ENCODE data around the gene ECT2L.

ECT2L gene

GRCh38 chr6:138776659-138777058 is 19.2 kb upstream of the ECT2L start:
- H4K8ac ChIP-seq (ENCODE audit: low read depth, low read length) = no peak overlapping the region
- H2AK5ac ChIP-seq (ENCODE audit: low read depth, low read length) = no peak overlapping the region
- no CpG with 5 or more reads among the region's 1 CpG for WGBS, 2 donors (ENCODE audit: extremely low coverage in 2 of 2, insufficient read length in 2 of 2, insufficient replicate concordance in 1 of 2)
- H3K79me1 ChIP-seq (ENCODE audit: low read depth, low read length) = peaks cover 2% of the 10 kb centered on the region
- no peak overlapping the region for H2BK5ac ChIP-seq (ENCODE audit: low read length)
- H2BK12ac ChIP-seq (ENCODE audit: low read length) = no peak overlapping the region
- H3K36me3 ChIP-seq (replicated peaks in 1 of 2; ENCODE audit: control insufficient read depth in 2 of 2, insufficient read depth in 2 of 2, low read length in 2 of 2) = peaks cover 0 to 8% of the 10 kb centered on the region in 2 donors
- H3K4me2 ChIP-seq (ENCODE audit: insufficient read depth, low read length, poor library complexity, severe bottlenecking) = no peak overlapping the region
- H3K4me3 ChIP-seq (ENCODE audit: low read length in 2 of 2) = no peak overlapping the region
- no peak overlapping the region for H2BK120ac ChIP-seq (ENCODE audit: low read depth, low read length)
- peaks cover 4 to 7% of the 10 kb centered on the region in 2 donors for H3K4me1 ChIP-seq (ENCODE audit: control insufficient read depth in 2 of 2, insufficient read depth in 1 of 2, low read depth in 1 of 2, low read length in 2 of 2)
- no peak overlapping the region for H2AFZ ChIP-seq (ENCODE audit: low read length)
- no peak overlapping the region for H3K23ac ChIP-seq (ENCODE audit: low read depth, low read length, poor library complexity)
- no peak overlapping the region for H3K18ac ChIP-seq (ENCODE audit: low read length)
- H3K9ac ChIP-seq (ENCODE audit: low read depth, low read length, poor library complexity) = no peak overlapping the region
- no peak overlapping the region for H2BK15ac ChIP-seq (ENCODE audit: low read length)
- no peak for DNase-seq (ENCODE audit: low spot score)
- no peaks in the 10 kb centered on the region for H3K27me3 ChIP-seq (ENCODE audit: control insufficient read depth in 3 of 3, insufficient read depth in 3 of 3, low read depth in 1 of 3, low read length in 3 of 3)
- no peak overlapping the region for H3K4ac ChIP-seq (ENCODE audit: low read length)
- H3K27ac ChIP-seq (replicated peaks; ENCODE audit: low read length) = no peak overlapping the region
- H4K91ac ChIP-seq (ENCODE audit: low read depth, low read length, poor library complexity) = no peak overlapping the region
- no peak overlapping the region for H3K14ac ChIP-seq (ENCODE audit: low read length)
- H3K9me3 ChIP-seq (replicated peaks in 1 of 2; ENCODE audit: control insufficient read depth in 2 of 2, insufficient read depth in 1 of 2, low read depth in 1 of 2, low read length in 2 of 2) = no peaks in the 10 kb centered on the region

DNA sequence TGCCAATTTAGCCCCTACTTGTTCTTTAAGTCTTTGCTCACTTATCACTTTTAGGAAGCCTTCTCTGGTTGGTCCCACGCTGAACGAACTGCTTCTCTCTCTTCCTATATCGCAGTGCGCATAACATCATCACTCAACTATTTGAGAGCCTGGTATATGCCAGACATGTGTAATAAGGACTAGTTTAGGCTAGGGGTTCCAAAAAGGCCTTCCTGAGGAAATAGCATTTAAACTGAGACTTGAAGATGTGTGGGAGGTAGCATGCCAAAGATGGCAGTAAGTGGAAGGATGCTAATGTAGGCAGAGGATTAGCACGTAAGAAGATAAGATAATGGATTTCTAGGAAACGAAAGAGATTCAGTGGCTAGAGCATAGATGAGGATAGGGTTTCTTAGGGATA is 17.6 kb upstream of the ECT2L start:
- Histone ChIP-seq H2BK15ac (ENCODE audit: low read length) (no peak overlapping the region), H2BK12ac (ENCODE audit: low read length) (no peak overlapping the region), H3K9me3 (replicated peaks in 1 of 2; ENCODE audit: control insufficient read depth in 2 of 2, insufficient read depth in 1 of 2, low read depth in 1 of 2, low read length in 2 of 2) (no peaks in the 10 kb centered on the region), H3K27me3 (ENCODE audit: control insufficient read depth in 3 of 3, insufficient read depth in 3 of 3, low read depth in 1 of 3, low read length in 3 of 3) (no peaks in the 10 kb centered on the region), H3K4me2 (ENCODE audit: insufficient read depth, low read length, poor library complexity, severe bottlenecking) (no peak overlapping the region), H3K23ac (ENCODE audit: low read depth, low read length, poor library complexity) (no peak overlapping the region), H3K9ac (ENCODE audit: low read depth, low read length, poor library complexity) (no peak overlapping the region), H4K91ac (ENCODE audit: low read depth, low read length, poor library complexity) (no peak overlapping the region), H2BK5ac (ENCODE audit: low read length) (no peak overlapping the region), H3K79me1 (ENCODE audit: low read depth, low read length) (peaks cover 2% of the 10 kb centered on the region), H3K4ac (ENCODE audit: low read length) (no peak overlapping the region), H3K18ac (ENCODE audit: low read length) (no peak overlapping the region), H2AK5ac (ENCODE audit: low read depth, low read length) (no peak overlapping the region), H3K14ac (ENCODE audit: low read length) (no peak overlapping the region), H2AFZ (ENCODE audit: low read length) (no peak overlapping the region), H4K8ac (ENCODE audit: low read depth, low read length) (no peak overlapping the region), H3K36me3 (replicated peaks in 1 of 2; ENCODE audit: control insufficient read depth in 2 of 2, insufficient read depth in 2 of 2, low read length in 2 of 2) (peaks cover 0 to 22% of the 10 kb centered on the region in 2 donors), H3K27ac (replicated peaks; ENCODE audit: low read length) (no peak overlapping the region), H3K4me1 (ENCODE audit: control insufficient read depth in 2 of 2, insufficient read depth in 1 of 2, low read depth in 1 of 2, low read length in 2 of 2) (peaks cover 2 to 4% of the 10 kb centered on the region in 2 donors), H2BK120ac (ENCODE audit: low read depth, low read length) (no peak overlapping the region), H3K4me3 (ENCODE audit: low read length in 2 of 2) (no peak overlapping the region)
- no CpG with 5 or more reads among the region's 6 CpGs for WGBS, 2 donors (ENCODE audit: extremely low coverage in 2 of 2, insufficient read length in 2 of 2, insufficient replicate concordance in 1 of 2)
- DNase-seq (ENCODE audit: low spot score) = no peak

DNA sequence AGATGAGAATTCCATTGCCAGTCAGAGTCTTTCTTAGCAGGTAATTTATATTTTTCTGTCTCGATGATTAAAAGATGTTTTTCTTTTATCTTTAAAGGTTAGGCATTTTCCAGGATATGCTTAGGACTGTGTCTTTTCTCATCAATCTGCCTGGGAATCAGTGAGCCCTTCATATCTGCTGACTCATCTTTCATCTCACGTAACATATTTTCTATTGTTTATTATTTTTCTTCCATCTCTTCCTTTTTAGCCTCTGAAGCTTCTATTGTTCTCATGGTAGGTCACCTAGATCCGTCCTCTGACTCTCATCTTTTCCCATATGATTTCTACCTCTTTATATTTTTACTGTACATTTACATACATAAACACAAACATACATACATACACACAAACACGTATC is 13.6 kb upstream of the ECT2L start:
- H2AK5ac ChIP-seq (ENCODE audit: low read depth, low read length) = no peak overlapping the region
- no CpG with 5 or more reads among the region's 4 CpGs for WGBS, 2 donors (ENCODE audit: extremely low coverage in 2 of 2, insufficient read length in 2 of 2, insufficient replicate concordance in 1 of 2)
- no peak overlapping the region for H3K18ac ChIP-seq (ENCODE audit: low read length)

DNA sequence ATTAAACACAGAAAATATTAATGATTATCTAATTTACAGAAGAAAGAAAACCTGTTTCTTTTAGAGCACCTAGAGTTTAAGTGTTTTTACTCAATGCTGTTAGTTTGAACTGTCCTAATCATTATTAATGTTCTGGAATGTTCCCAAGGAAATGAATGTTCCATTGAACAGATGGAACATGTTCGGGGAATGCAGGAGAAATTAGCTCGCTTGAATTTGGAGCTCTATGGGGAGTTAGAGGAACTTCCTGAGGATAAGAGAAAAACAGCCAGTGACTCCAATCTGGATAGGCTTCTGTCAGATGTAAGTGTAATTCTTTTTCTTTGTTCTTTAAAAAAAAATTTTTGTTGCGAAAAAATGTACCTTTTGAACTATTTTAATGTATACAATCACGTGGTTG is 10.8 kb upstream of the ECT2L start:
- Histone ChIP-seq H3K9ac (ENCODE audit: low read depth, low read length, poor library complexity) (no peak overlapping the region), H3K36me3 (replicated peaks in 1 of 2; ENCODE audit: control insufficient read depth in 2 of 2, insufficient read depth in 2 of 2, low read length in 2 of 2) (peaks cover 0 to 33% of the 10 kb centered on the region in 2 donors), H4K8ac (ENCODE audit: low read depth, low read length) (no peak overlapping the region), H3K14ac (ENCODE audit: low read length) (no peak overlapping the region), H2BK15ac (ENCODE audit: low read length) (no peak overlapping the region), H3K9me3 (replicated peaks in 1 of 2; ENCODE audit: control insufficient read depth in 2 of 2, insufficient read depth in 1 of 2, low read depth in 1 of 2, low read length in 2 of 2) (no peaks in the 10 kb centered on the region), H3K23ac (ENCODE audit: low read depth, low read length, poor library complexity) (no peak overlapping the region), H3K18ac (ENCODE audit: low read length) (no peak overlapping the region), H2AK5ac (ENCODE audit: low read depth, low read length) (no peak overlapping the region), H3K4me2 (ENCODE audit: insufficient read depth, low read length, poor library complexity, severe bottlenecking) (no peak overlapping the region), H2BK120ac (ENCODE audit: low read depth, low read length) (no peak overlapping the region), H3K27me3 (ENCODE audit: control insufficient read depth in 3 of 3, insufficient read depth in 3 of 3, low read depth in 1 of 3, low read length in 3 of 3) (no peaks in the 10 kb centered on the region), H2BK5ac (ENCODE audit: low read length) (no peak overlapping the region), H3K79me1 (ENCODE audit: low read depth, low read length) (no peaks in the 10 kb centered on the region), H4K91ac (ENCODE audit: low read depth, low read length, poor library complexity) (no peak overlapping the region), H3K4ac (ENCODE audit: low read length) (no peak overlapping the region), H2BK12ac (ENCODE audit: low read length) (no peak overlapping the region), H3K4me1 (ENCODE audit: control insufficient read depth in 2 of 2, insufficient read depth in 1 of 2, low read depth in 1 of 2, low read length in 2 of 2) (peaks cover 0 to 5% of the 10 kb centered on the region in 2 donors), H3K27ac (replicated peaks; ENCODE audit: low read length) (no peak overlapping the region), H2AFZ (ENCODE audit: low read length) (no peak overlapping the region), H3K4me3 (ENCODE audit: low read length in 2 of 2) (no peak overlapping the region)
- WGBS, 2 donors (ENCODE audit: extremely low coverage in 2 of 2, insufficient read length in 2 of 2, insufficient replicate concordance in 1 of 2) = no CpG with 5 or more reads among the region's 4 CpGs
- DNase-seq (ENCODE audit: low spot score) = no peak

More for the DNA sequence above, 13.6 kb upstream of the ECT2L start:
- no peak overlapping the region for H2BK12ac ChIP-seq (ENCODE audit: low read length)
- H3K9me3 ChIP-seq (replicated peaks in 1 of 2; ENCODE audit: control insufficient read depth in 2 of 2, insufficient read depth in 1 of 2, low read depth in 1 of 2, low read length in 2 of 2) = no peaks in the 10 kb centered on the region
- H4K91ac ChIP-seq (ENCODE audit: low read depth, low read length, poor library complexity) = no peak overlapping the region
- no peaks in the 10 kb centered on the region for H3K79me1 ChIP-seq (ENCODE audit: low read depth, low read length)
- H3K9ac ChIP-seq (ENCODE audit: low read depth, low read length, poor library complexity) = no peak overlapping the region
- no peak overlapping the region for H3K27ac ChIP-seq (replicated peaks; ENCODE audit: low read length)
- no peak overlapping the region for H3K23ac ChIP-seq (ENCODE audit: low read depth, low read length, poor library complexity)
- peaks cover 0 to 26% of the 10 kb centered on the region in 2 donors for H3K36me3 ChIP-seq (replicated peaks in 1 of 2; ENCODE audit: control insufficient read depth in 2 of 2, insufficient read depth in 2 of 2, low read length in 2 of 2)
- DNase-seq (ENCODE audit: low spot score) = no peak
- no peak overlapping the region for H2BK120ac ChIP-seq (ENCODE audit: low read depth, low read length)
- peaks cover 0 to 5% of the 10 kb centered on the region in 2 donors for H3K4me1 ChIP-seq (ENCODE audit: control insufficient read depth in 2 of 2, insufficient read depth in 1 of 2, low read depth in 1 of 2, low read length in 2 of 2)
- H3K14ac ChIP-seq (ENCODE audit: low read length) = no peak overlapping the region
- H3K27me3 ChIP-seq (ENCODE audit: control insufficient read depth in 3 of 3, insufficient read depth in 3 of 3, low read depth in 1 of 3, low read length in 3 of 3) = no peaks in the 10 kb centered on the region
- no peak overlapping the region for H3K4ac ChIP-seq (ENCODE audit: low read length)
- no peak overlapping the region for H3K4me2 ChIP-seq (ENCODE audit: insufficient read depth, low read length, poor library complexity, severe bottlenecking)
- H4K8ac ChIP-seq (ENCODE audit: low read depth, low read length) = no peak overlapping the region
- H2BK5ac ChIP-seq (ENCODE audit: low read length) = no peak overlapping the region
- H2AFZ ChIP-seq (ENCODE audit: low read length) = no peak overlapping the region
- no peak overlapping the region for H2BK15ac ChIP-seq (ENCODE audit: low read length)
- H3K4me3 ChIP-seq (ENCODE audit: low read length in 2 of 2) = no peak overlapping the region

Measured in neuronal stem cell (in vitro differentiated cells).